CD4-positive, alpha-beta T cell treated with Interleukin-2 at 100 ng/mL for 4 hours (primary cell): Measurements from ENCODE around the gene CYP4F8.

Source experiments
- DNase-seq: peaks from one replicate; pipeline ENCODE4 v3.0.0-alpha.2; 2020; ENCODE audit warnings: low spot score

CYP4F8 gene

DNA sequence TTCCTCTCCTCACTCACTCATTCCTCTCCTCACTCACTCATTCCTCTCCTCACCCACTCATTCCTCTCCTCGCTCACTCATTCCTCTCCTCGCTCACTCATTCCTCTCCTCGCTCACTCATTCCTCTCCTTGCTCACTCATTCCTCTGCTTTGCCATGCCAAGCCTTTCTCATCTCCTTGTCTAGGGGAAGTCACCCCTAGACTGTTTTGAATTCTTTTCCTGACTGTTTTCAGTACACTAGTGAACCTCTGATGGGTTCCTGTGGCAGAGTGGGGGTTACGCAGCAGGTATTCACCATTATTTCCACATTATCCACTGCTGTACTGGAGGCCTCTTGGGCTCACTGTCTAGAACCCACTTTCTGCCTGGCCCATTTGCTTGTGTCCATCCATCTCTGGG, 1.2 kb downstream of the CYP4F8 start:
- no peak for DNase-seq

DNA sequence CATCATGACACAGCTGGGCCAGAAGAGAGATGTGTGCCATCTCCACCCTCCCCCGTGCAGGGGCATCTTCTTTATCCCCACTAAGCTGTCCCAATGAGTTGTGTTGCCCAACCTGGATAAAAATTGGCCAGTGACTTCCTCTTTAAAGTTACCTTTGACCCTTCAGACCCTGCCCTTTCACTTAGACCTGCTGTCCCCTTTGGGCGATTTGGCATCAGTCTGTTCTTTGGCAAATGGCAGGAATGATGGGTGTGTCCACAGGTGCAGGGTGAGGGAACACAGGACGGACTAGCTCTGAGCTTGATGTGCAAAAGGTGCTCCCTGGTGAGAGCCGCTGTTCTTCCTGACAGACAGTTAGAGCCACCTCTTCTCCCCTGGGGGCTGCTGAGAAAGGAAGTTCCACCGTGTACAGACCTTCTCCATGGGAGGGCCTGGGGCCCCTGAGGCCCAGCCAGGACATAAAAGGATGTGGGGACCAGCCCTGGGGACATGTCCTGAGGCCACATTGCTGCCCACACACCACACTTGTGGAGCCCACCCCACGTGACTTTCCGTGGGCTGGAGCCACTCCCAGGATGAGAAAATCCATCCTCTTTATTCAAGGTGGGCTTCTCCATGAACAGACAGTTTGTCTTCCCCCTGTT, 1.7 kb downstream of the CYP4F8 start:
- DNase-seq = no peak

DNA sequence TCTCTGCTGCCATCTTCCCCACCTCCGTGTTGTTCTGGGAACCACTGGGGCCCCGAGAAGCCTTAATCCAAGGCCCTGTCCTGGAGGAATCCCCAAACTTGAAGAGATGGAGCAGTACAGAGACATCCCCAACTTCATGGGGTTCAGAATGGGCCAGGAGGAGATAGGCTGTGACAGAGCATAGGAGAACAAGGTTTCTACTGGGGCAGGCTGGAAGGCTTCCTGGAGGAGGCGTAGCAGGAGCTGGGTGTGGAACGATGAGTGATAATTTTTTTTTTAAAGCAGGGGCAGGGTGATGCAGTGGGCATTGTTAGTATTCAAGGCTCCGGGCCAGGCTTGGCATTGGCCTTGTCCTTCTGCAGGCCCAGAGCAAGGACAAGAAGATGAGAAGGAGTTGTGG, 3.3 kb downstream of the CYP4F8 start:
- no peak for DNase-seq

DNA sequence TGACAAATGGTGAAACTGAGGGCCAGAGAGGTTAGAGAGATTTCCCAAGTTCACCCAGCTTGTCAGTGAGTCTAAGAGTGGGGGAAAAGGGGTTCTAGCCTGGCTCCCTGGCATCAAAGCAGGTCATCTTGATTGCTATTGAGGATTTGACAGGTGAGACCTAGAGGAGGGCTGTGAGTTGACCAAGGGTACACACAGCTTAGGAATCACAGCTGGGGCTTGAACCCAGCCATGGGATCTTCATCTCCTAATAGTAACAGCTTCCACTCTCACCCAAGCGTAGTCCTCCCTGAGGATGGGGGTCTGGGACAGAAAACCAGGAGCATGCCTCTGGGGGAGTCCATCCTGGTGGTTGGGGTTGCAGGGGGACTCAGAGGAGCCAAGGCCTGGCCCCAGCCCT, 6.8 kb downstream of the CYP4F8 start:
- DNase-seq = no peak

DNA sequence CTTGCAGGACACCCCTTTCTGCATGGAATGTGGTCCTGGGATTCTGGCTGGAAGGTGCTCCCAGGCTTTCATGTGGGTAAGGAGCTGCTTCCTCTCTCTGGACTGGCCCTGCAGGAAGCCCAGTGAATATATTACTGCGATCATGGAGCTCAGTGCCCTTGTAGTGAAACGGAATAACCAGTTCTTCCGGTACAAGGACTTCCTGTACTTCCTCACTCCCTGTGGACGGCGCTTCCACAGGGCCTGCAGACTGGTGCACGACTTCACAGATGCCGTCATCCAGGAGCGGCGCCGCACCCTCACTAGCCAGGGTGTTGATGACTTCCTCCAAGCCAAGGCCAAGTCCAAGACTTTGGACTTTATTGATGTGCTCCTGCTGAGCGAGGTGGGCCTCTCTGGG, 8.0 kb downstream of the CYP4F8 start:
- DNase-seq = no peak

DNA sequence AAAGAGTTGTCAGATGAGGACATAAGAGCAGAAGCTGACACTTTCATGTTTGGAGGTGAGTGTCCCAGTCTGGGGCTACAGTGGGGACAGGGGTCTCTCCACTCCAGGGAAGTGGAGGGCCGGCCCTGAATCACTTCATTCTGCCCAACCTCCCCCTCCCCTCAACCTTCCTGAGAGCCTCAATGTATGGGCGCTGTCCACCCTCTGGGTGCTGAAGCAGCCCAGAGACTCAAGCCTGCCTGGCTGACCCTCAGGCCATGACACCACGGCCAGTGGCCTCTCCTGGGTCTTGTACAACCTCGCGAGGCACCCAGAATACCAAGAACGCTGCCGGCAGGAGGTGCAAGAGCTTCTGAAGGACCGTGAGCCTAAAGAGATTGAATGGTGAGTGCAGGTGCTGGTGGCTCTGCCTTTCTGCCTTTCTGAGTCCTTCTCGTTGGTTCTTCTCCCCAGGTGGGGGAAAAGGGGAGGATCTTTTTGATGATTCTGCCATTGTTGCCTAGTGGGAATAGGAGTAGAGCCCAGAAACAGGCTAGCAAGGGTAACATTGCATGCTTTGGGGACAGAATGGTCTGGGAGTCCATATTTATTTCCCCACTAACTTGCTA, 8.8 kb downstream of the CYP4F8 start:
- no peak for DNase-seq

DNA sequence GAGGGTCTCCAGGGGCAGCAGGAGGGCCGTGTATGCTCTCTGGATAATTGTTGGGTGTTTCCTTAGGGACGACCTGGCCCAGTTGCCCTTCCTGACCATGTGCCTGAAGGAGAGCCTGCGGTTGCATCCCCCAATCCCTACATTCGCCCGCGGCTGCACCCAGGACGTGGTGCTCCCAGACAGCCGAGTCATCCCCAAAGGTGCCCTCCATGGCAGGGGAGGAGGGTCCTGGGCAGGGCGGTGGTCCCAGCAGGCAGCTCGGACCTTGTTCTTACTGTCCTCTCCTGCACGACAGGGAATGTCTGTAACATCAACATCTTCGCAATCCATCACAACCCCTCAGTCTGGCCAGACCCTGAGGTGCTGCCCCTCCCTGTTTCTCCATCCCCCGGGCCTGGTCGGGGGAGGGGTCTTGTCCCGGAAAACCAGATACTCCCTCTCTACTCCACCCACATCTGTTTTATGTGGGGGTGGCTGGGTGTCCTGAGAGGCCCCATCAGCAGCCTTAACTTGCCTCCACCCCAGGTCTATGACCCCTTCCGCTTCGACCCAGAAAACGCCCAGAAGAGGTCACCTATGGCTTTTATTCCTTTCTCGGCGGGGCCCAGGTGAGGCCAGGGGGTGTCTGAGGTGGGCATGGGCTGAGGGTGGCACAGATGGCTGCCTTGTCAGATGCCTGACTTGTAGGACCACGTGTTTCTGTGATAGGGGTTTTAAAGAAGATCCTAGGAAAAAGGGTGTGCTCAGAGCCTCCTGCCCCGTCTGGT, 13.4 kb downstream of the CYP4F8 start:
- DNase-seq = no peak

DNA sequence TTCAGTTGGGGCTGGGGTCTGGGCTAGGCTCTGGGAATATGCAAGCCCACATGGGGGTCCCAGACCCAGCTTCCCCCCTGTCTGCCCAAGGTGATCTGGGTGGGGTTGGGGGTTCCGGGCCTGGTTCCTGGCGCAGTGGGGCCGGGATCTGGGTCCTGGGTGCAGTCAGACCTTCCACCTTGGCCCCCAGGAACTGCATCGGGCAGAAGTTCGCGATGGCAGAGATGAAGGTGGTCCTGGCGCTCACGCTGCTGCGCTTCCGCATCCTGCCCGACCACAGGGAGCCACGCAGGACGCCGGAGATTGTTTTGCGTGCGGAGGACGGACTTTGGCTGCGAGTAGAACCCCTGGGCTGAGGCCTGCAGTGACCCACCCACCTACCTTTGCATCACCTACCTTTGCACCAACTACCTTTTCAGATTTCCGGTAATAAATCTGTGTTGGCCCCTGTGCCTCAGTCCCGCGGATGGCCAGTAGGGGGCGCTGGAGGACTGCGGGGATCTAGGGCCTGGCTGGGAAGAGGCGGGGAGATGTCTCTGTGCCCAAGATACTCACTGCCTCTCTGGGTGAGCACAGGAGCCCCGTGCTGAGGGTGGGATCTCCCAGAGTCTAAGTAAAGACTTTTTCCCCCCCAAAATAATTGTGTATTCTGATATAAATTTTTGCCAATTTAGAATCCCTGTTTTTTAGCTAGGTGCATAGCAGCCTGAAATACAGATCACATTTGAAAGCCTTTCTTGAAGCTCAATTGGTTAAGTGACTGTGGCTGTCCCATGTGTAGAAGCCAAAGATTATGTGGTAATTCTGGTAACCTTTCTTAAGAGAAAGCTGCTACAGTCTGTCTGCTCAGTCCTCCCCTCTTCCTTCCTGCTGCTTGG, 14.2 kb downstream of the CYP4F8 start:
- peak; percentile 86 for DNase-seq

DNA sequence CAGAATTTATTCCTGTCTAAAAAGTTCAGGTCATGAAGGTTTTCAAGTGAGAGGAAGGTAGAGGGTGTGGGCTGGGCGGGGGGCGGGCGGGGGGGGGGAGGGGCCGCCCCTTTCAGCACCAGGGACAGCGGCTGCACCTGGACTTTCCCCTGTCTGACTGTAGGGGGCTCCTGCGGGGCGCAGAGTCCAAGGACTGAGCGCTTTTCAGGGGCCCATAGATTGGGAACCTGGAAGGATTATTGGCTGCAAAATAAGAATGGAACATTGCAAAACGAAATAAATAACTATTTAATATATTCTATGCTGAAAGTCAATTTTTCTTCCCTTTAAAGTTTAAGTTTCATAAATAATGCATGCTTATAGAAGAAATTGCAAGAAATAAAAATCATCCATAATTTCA, 16.8 kb downstream of the CYP4F8 start:
- DNase-seq = no peak

DNA sequence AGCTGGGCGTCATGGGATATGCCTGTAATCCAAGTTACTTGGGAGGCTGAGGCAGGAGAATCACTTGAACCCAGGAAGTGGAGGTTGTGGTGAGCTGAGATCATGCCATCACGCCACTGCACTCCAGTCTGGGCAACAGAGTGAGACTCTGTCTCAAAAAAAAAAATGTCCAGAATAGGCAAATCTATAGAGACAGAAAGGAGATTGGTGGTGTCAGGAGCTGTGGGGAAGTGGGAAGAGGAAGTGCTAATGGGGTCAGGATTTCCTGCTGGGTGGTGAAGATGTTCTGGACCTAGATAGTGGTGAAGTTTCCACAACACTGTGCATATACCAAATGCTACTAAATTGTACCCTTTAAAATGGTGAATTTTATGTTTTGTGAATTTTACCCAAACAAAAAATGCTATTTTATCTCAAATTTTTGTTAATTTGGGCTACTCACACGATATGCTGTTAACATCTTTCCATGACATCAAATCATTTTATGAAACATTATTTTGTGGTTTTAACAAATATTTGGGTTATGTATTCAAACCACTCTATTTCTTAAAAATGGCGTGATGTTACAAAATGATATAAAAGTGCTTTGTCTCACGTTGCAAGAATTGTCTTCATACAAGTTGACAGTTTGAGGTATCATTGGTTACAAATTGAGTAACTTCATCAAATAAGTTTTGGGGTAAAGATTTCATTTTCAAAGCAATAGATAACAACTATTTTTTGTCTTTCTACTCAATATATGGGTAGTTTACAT, 18.2 kb downstream of the CYP4F8 start:
- DNase-seq = no peak

DNA sequence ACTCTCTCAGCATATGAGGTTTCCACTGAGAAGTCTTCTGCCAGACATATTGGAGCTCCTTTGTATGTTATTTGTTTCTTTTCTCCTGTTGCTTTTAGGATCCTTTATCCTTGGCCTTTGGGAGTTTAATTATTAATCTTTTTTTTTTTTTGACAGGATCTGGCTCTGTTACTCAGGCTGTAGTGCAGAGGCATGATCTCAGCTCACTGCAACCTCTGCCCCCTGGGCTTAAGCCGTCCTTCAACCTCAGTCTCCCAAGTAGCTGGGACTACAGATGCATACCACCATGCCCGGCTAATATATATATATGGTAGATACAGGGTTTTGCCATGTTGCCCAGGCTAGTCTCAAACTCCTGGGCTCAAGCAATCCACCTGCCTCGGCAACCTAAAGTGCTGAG, 19.1 kb downstream of the CYP4F8 start:
- no peak for DNase-seq

DNA sequence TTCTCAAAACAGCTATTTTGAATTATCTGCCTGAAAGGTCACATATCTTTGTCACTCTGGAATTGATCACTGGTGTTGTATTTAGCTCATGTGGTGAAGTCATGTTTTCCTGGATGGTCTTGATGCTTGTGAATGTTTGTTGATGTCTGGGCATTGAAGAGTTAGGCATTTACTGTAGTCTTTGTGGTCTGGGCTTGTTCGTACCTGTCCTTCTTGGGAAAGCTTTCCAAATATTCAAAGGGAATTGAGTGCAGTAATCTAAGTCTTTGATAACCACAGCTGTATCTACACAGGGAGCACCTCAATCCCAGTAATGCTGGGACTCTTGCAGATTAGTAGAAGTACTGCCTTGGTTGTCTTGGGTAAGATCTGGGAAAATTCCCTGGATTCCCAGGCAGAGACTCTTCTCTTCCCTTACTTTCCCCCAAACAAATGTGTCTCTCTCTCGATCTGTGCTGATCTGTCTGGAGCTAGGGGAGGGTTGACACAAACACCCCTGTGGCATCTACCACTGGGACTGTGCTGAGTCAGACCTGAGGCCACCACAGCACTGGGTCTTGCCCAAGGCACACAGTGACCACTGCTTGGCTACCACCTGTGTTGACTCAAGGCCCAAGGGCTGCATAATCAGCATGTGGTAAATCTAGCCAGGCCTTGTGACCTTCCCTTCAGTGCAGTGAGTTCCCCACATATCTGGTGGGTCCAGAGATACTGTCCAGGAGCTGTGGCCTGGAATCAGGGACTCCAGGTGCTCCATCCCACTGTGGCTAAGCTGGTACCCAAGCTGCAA, 20.2 kb downstream of the CYP4F8 start:
- DNase-seq = no peak

DNA sequence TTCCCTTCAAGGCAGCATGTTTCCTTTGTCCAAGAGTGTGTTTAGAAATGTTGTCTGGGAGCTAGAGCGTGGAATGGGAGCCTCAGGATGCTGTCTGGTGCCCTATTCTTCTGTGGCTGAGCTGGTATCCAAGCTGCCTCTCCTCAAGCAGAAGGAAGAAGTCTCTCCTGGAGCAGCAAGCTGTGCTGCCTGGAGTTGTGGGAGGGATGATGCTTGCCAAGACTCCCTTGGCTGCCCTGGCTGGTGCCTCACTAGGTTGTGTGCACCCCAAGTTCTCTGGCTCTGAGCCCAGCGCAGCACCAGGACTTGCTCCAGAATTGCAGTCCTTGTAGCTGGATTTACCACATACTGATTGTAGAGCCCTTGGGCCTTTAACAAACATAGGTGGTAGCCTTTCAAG, 21.0 kb downstream of the CYP4F8 start:
- no peak for DNase-seq

DNA sequence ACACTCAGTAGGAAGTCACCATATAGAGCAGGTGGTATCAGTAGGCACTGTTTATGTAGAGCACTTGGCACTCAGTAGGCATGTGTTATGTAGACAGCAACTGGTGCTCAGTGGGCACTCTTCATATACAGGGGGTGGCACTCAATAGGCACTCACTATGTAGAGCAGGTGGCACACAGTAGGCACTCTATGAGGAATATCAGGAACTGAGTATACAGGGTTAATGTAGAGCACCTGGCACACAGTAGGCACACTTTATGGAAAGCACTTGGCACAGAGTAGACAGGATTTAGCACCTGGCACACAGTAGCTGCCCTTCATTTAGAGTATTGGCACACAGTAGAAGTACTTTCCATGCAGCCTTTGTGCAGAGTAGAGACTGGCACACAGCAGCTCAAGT, 24.6 kb downstream of the CYP4F8 start:
- DNase-seq = no peak

DNA sequence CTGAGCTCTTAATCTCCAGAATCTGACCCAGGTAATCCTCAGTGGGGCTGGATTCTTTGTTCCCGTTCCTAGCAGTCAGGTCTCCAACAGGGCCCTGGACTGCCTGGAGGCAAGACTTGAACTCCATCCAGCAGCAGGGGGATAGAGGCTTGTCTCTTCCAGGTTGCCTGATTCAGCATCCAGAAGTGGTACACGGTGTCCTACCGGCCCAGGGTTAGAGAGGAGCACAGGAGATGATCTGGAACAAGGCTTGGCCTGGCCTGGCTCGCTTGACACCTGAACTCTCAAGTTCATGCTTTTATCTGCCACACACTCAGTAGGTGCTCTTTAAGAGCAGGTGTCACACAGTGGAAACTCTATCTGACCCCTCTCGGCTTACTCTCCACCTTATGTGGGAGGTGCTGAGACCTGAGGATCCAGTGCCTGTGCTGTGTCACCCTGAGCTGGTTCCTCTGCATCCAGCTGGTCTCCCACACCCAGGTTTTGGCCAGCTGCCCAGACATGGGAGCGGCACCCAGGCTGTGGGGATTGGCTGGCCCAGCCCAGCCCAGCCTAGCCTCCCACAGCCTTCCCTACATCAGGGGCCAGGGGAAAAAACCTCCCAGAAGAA, 25.4 kb downstream of the CYP4F8 start, which contains the start of gene CYP4F3:
CYP4F3 (plus strand) TSS at position 604 of the 610 bp plus-strand sequence. CDS start 519 bp downstream, outside the sequence.
- DNase-seq = no peak

DNA sequence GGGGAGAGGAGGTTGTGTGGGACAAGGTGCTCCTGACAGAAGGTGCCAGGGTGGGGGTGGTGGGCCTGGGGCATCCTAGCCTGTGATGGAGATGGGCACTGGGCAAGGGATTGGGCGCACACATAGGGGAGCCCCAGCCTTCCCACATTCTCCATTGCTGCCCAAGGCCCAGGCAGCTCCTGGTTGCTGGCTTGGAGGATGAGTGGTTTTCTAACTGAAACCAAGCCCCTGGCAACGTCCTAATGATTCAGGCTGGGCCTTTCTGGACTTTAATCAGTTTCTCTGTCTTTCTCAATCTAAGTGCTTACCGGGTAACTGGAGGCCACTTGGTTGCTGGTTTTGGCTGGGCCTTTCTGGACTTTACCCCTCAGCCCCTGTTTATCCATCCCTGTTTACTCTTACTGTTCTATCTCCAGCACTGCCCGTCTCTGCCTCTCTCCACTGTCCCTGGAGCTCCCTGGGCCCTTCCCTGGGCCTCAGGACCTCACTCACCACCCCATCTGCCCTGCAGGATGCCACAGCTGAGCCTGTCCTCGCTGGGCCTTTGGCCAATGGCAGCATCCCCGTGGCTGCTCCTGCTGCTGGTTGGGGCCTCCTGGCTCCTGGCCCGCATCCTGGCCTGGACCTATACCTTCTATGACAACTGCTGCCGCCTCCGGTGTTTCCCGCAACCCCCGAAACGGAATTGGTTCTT, 26.0 kb downstream of the CYP4F8 start:
- no peak for DNase-seq

DNA sequence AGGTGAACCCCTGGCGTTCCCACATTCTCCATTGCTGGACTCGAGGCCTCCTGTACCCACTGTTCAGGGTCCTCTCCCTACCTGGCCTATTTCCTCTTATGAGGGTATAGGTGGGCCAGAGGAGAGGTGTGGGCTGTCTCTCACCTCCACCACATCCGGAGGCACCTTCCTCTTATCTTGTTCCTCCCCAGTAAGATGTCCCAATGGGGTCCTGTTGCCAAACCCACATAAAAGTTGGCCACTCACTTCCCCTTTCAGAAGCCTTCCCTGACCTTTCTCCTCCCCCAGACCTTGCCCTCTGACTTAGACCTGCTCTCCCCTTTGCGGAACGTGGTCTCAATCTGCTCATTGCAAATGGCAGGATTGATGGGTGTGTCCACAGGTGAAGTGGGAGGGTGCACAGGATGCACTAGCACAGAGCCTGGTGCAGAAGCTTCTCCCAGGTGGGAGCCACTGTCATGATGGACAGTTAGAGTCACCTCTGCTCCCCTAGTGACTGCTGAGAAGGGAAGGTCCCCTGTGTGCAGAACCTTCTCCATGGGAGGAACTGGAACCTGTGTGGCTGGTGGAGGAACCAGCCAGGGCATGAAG, 27.0 kb downstream of the CYP4F8 start:
- no peak for DNase-seq

DNA sequence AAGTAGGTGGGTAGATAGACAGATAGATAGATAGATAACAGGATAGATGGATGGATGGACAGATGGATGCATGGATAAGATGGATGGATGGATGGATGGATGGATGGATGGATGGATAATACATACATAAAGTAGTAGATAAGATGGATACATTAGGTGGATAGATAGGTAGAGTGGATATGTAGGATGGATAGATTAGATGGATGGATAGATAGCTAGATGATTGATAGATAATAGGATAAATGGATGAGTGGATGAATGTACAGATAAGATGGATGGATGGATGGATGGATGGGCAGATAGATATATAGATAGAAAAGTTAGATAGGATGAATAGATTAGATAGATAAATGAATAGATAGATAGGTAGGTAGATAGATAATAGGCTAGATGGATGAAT, 27.8 kb downstream of the CYP4F8 start:
- no peak for DNase-seq

DNA sequence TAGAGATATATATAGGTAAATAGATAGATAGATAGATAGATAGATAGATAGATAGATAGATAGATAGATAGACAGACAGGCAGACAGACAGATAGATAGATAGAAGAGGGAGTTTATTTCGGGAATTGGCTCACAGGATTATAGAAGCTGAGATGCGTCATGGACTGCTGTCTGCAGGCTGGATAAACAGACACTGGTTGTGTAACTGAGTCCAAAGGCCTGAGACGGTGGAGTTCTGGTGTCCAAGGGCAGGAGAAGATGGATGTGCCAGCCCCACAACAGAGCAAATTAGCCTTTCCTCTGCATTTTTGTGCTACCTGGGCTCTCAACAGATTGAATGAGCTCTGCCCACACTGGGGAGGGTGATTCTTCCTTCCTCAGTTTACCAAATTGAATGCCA, 28.4 kb downstream of the CYP4F8 start:
- DNase-seq = no peak
